GM18498 (cell line): ENCODE data around the gene PRAMEF1.
"Not testable (repeated sequence)": the region's sequence is repeated elsewhere in the genome, so short reads cannot be mapped to it uniquely, and the experiment has no call there.

ENCODE experiments used
- ATAC-seq: cut with Tn5 transposase; IDR thresholded peaks from one replicate; pipeline ENCODE4 v1.9.1; 2021; ENCODE audit warnings: mild to moderate bottlenecking, moderate library complexity; ENCODE audit not compliant: unreplicated experiment

Gene PRAMEF1

GRCh38 chr1:12775443-12775842 is 15.8 kb upstream of the PRAMEF1 start:
- no peak for ATAC-seq

DNA sequence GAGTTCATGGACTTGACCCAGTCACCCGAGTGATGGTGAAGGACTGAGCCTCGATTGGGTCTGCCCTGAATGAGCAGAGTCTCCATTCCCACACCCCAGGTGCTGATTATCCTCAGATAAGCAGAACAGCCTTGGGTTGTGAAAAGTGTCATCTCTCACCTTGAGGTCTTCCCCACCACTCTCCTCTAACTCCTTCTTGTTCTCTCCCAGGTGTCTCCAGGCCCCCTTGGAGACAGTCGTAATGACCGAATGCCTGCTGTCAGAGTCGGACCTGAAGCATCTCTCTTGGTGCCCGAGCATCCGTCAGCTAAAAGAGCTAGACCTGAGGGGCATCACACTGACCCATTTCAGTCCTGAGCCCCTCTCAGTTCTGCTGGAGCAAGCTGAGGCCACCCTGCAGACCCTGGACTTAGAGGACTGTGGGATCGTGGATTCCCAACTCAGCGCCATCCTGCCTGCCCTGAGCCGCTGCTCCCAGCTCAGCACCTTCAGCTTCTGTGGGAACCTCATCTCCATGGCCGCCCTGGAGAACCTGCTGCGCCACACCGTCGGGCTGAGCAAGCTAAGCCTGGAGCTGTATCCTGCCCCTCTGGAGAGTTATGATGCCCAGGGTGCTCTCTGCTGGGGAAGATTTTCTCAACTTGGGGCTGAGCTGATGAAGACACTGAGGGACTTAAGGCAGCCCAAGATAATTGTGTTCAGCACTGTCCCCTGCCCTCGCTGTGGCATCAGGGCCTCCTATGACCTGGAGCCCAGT is 14.2 kb upstream of the PRAMEF1 start:
- no peak for ATAC-seq

DNA sequence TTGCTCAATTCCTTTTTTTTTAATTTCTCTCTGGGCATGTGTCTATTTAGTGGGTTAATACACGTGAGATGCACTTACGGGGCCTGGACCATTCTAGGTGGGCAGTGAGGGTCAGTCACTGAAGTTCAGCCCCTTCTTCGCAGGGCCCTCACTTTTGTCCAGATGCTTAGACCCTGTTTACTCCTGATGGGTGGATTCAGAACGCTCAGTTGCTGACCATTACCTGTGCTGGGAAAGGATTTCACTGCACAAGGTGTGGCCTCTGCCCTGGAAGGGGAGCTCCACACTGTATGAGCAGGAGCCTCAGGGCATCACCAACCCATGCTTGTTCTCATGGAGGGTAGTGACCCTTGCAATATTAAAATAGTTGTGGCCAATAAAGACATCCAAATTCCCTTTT is 13.1 kb upstream of the PRAMEF1 start:
- ATAC-seq, result no peak

DNA sequence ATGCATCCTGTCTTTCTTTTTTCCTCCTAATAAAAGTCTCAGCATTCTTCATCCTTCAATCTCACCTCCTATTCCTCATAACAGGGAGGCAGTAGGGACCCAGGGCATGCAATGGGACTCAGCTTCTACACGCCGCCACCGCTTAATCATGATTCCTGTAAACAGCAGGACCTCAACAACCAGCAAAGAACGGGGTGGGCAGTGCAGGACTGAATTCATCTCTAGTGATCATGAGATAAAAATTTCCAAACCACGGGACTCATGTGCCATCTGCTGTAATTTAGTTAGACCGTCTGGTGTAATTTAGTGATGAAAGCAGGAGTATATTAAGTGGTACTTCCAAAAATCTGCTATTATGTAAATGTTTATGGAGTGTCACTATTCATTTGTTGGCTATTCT is 12.3 kb upstream of the PRAMEF1 start:
- ATAC-seq, result no peak

- not testable (repeated sequence) for ATAC-seq
Observed at GRCh38 chr1:12781488-12781887, 9.7 kb upstream of the PRAMEF1 start.

DNA sequence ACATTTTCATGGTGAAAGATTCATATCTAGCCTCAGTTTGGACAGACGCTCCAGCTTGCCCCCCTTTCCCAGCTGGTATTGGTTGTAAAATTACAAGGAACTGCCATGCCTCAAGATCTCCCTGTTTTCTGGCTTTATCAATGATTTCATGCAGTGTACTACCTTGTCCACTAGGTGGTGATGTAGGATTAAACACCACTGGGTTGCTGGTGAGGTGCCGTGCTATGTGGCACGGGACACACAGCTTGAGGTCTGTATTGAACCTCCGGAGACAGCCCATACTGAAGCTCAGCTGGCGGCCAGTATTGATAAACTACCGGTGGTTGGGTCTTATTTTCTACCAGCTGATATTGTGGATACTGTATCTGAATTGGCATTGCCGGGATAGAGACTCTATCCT is 7.4 kb upstream of the PRAMEF1 start:
- not testable (repeated sequence) for ATAC-seq

DNA sequence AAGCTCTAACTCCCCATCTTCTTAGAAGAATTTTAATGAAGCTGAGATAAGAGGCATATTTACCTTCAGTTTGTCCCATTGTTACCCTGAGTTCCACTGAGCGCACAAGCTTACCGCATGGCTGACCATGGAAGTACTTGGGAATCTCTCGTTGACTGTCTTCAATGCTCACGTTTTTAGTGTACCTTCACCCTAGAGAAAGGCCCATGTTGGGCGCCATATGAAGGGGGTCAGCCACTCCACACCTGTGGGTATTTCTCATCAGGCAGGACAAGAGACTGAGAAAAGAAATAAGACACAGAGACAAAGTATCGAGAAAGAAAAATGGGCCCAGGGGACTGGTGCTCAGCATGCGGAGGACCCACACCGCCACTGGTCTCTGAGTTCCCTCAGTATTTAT is 6.5 kb upstream of the PRAMEF1 start:
- ATAC-seq, result not testable (repeated sequence)

DNA sequence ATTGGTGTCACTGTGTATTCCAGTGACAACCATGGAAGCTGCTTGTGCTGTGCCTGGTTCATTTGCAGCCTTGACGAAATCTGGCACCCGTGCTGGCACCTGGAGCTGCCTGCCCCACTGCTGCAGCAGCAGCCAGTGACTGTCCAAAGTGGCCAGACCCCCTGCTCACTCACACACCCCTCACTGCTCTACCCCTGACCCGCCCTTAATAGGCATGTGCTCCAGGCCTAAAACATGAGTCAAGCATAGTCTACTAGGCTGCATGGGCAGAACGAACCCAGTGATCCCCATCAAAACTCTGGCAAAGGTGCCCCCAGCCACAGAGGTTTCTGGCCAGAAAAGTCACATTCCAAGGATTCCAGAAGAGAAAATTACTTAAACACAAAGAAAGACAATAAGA is 7.7 kb downstream of the PRAMEF1 start:
- no peak for ATAC-seq

DNA sequence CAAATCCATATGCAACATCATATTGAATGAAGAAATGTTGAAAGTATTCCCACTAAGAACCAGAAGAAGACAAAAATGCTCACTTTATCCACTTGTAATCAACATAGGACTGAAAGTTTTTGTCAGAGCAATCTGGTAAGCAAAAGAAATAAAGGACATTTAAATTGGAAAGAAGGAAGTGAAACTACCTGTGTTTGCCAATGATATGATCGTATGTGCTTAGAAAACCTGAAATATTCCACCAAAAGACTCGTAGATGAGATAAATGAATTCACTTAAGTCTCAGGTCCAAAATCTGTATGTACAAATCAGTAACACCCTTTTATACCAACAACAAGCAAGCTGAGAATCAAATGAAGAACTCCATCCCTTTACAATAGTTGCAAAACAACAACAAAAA is 8.5 kb downstream of the PRAMEF1 start:
- no peak for ATAC-seq

DNA sequence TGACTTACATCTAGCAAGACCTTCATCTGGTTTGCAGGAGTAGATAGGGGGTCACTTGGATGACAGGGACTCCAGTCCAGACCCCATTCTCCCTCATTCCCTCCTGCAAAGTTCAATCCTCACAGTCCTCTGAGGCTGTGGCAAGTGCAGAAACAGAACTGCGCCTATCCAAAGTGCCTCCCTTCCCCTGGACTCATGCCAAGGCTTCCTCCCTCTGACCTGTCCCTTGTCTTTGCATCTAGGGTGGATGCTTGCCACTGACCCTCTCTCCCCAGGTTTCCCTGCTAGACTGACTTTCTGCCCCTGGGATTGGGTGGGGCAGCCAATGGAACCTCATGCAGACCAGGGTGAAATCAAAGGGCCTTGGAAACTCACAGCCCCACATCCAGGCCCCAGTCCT is 18.7 kb downstream of the PRAMEF1 start:
- ATAC-seq, result no peak

- ATAC-seq, result no peak
Observed at GRCh38 chr1:12810691-12811408, 19.7 kb downstream of the PRAMEF1 start.

DNA sequence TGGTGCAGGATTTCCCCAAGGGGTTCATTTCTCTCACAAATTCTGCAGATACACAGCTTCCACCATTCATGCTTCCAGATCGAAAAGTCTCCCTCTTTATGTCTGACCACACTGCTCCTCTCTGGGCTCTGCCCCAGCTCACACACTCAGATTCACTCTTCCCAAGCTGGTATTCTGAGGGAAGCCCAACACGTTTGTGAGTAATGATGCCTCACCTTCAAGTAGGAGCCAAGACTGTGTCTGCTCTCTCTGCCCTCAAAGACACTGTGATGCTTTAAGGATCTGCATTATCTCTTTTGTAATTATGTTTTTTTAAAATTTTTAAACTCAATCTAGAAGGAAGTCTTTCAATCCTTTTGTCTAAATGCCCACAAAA is 20.2 kb downstream of the PRAMEF1 start:
- ATAC-seq, result no peak

- ATAC-seq, result not testable (repeated sequence)
Observed at GRCh38 chr1:12819061-12819460, 27.9 kb downstream of the PRAMEF1 start.

- not testable (repeated sequence) for ATAC-seq
Observed at GRCh38 chr1:12831310-12831709, 40.1 kb downstream of the PRAMEF1 start, which contains the start of gene PRAMEF11. TSS of gene PRAMEF11 (minus strand) at chr1:12831410. CDS start at chr1:12828789, 2,621 bp downstream.

GRCh38 chr1:12833251-12833650 is 42.1 kb downstream of the PRAMEF1 start:
- ATAC-seq, result not testable (repeated sequence)
